Osteoblast (primary cell): Measurements from ENCODE around the gene HJURP. TPM values are rescaled to one million over a fixed set of nuclear protein-coding genes. Genes with fewer than 3 reads are reported as not detected.

Experiments used
- DNase-seq: peaks from one replicate; pipeline ENCODE4 v3.0.0; 2011; ENCODE audit warnings: low spot score, mixed read lengths; ENCODE audit not compliant: insufficient read length; ENCODE audit errors: missing footprints
- H2AFZ ChIP-seq: 2 replicates; pipeline ENCODE4 v1.6.0; 2011; ENCODE audit warnings: mild to moderate bottlenecking, low read length
- H3K27ac ChIP-seq: 2 replicates; pipeline ENCODE4 v1.5.1; 2011; ENCODE audit warnings: mild to moderate bottlenecking, low read depth, low read length, moderate library complexity
- H3K27me3 ChIP-seq: 2 replicates; pipeline ENCODE4 v1.6.0; 2012; ENCODE audit warnings: mild to moderate bottlenecking, control low read depth, inconsistent platforms, low read length, moderate library complexity; ENCODE audit not compliant: insufficient read depth
- H3K36me3 ChIP-seq: 2 replicates; pipeline ENCODE4 v1.5.1; 2011; ENCODE audit warnings: mild to moderate bottlenecking, low read length, control low read depth, moderate library complexity; ENCODE audit not compliant: insufficient read depth
- H3K4me1 ChIP-seq: 2 replicates; pipeline ENCODE4 v1.5.1; 2011; ENCODE audit warnings: mild to moderate bottlenecking, low read length, control low read depth, moderate library complexity; ENCODE audit not compliant: insufficient read depth
- H3K4me2 ChIP-seq: 2 replicates; pipeline ENCODE4 v1.6.0; 2011; ENCODE audit warnings: mild to moderate bottlenecking, low read length; ENCODE audit not compliant: insufficient read depth
- H3K4me3 ChIP-seq: fragments of 200-600 bp; sonication (generic); 3 replicates; pipeline ENCODE4 v1.5.1; 2012; ENCODE audit warnings: mild to moderate bottlenecking, low read length, inconsistent platforms; ENCODE audit not compliant: insufficient read depth
- H3K79me2 ChIP-seq: 2 replicates; pipeline ENCODE4 v1.6.0; 2012; ENCODE audit warnings: mild to moderate bottlenecking, low read length, control low read depth, inconsistent platforms; ENCODE audit not compliant: insufficient read depth
- H3K9me3 ChIP-seq: 2 replicates; pipeline ENCODE4 v1.5.1; 2011; ENCODE audit warnings: low read depth, low read length, control low read depth
- H4K20me1 ChIP-seq: 2 replicates; pipeline ENCODE4 v1.6.0; 2012; ENCODE audit warnings: mild to moderate bottlenecking, low read length, control low read depth; ENCODE audit not compliant: insufficient read depth
- CTCF ChIP-seq: IDR thresholded peaks from 2 replicates; pipeline ENCODE4 v1.5.1; 2011; ENCODE audit warnings: mild to moderate bottlenecking, low read depth, low read length, moderate library complexity; ENCODE audit errors: extremely low read depth
- total RNA-seq: library from RNA; depleted of rRNA; stranded (reverse); fragments of >200 nt; gene quantifications from 2 replicates; pipeline ENCODE4 v1.2.3, GENCODE V29; 2012

HJURP gene
- total RNA-seq, 1 donor = 2.9 TPM

DNA sequence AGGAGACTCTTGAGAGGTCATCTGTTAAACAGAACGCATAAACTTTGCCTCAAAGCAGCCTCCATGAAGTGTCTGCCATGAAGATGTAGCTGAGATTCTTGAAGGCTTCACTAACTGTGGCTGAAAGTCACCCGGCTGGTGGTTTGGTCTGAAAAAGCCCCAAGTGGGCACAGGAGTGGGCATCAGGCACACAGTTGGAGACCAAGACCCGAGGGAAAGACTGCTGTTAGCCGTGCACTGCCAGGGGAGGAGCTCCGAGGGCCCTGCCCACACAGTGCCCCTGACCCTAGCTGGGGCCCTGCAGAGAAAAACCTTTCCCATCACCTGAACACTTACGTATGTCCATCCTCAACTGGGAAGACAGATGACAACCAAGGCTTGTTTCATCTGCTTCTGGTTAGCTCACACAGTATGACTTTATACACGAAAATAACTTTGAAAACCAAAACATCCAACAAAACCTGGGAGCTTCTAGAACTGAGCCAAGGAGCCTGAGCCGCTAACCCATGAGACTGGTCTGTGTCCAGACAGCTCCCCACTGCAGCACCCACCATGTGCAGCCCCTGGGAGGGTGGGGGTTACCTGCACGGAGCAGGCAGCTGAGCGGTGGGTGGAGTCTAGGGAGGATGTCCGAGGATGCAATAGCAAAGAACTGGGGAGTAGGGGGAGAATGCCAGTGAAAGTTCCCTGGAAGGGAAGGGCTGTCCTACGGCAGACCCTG lies 15.4 kb downstream of the HJURP start:
- H4K20me1 ChIP-seq = peaks cover 4% of the 10 kb centered on the region
- DNase-seq = peak; percentile 50
- peak overlapping the region; percentile 35 for H2AFZ ChIP-seq
- peaks cover 63% of the 10 kb centered on the region for H3K36me3 ChIP-seq
- no peak overlapping the region for H3K4me2 ChIP-seq
- H3K27me3 ChIP-seq = no peaks in the 10 kb centered on the region
- no peak overlapping the region for H3K4me3 ChIP-seq
- no peak for TF ChIP-seq CTCF
- H3K4me1 ChIP-seq = no peaks in the 10 kb centered on the region
- peaks cover 77% of the 10 kb centered on the region for H3K79me2 ChIP-seq
- no peaks in the 10 kb centered on the region for H3K9me3 ChIP-seq
- H3K27ac ChIP-seq = no peak overlapping the region

GRCh38 chr2:233838251-233838650 lies 16.1 kb downstream of the HJURP start:
- TF ChIP-seq CTCF = no peak
- H2AFZ ChIP-seq = peak overlapping the region; percentile 35
- H3K79me2 ChIP-seq = peaks cover 71% of the 10 kb centered on the region
- no peak overlapping the region for H3K27ac ChIP-seq
- no peak for DNase-seq
- H3K4me2 ChIP-seq = no peak overlapping the region
- no peaks in the 10 kb centered on the region for H3K27me3 ChIP-seq
- H3K4me1 ChIP-seq = no peaks in the 10 kb centered on the region
- peaks cover 4% of the 10 kb centered on the region for H4K20me1 ChIP-seq
- H3K4me3 ChIP-seq = no peak overlapping the region
- no peaks in the 10 kb centered on the region for H3K9me3 ChIP-seq
- peaks cover 57% of the 10 kb centered on the region for H3K36me3 ChIP-seq

DNA sequence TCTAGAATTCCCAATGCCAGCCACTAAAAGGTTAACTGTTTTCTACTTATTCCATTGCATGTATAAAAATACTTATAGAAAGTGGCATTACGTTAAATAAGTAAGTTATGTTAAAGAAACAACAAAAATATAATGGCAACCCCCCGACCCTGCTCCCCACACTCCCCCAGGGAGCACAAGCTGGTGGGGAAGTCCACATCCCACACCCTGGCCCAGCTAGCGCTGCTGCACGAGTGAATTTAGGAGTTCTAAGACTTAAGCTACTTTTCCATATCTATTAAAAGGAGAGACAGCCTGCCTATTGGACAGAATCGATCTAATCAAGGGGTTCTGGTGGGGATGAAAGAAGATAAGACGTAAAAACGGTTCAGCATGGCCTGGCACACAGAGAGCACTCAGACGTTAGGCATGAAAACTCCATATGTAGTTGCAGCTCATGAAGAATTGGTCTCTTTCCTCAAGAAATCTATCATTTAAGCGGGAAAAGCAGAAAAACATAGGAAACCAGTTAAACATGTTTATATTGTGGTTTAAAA lies 16.6 kb downstream of the HJURP start:
- H3K27me3 ChIP-seq = no peaks in the 10 kb centered on the region
- no peaks in the 10 kb centered on the region for H3K9me3 ChIP-seq
- no peak overlapping the region for H3K27ac ChIP-seq
- H3K4me2 ChIP-seq = no peak overlapping the region
- H3K4me1 ChIP-seq = no peaks in the 10 kb centered on the region
- H3K4me3 ChIP-seq = no peak overlapping the region
- peaks cover 4% of the 10 kb centered on the region for H4K20me1 ChIP-seq
- peak overlapping the region; percentile 13 for H2AFZ ChIP-seq
- DNase-seq = peak; percentile 38
- H3K79me2 ChIP-seq = peaks cover 67% of the 10 kb centered on the region
- peaks cover 52% of the 10 kb centered on the region for H3K36me3 ChIP-seq
- no peak for TF ChIP-seq CTCF

DNA sequence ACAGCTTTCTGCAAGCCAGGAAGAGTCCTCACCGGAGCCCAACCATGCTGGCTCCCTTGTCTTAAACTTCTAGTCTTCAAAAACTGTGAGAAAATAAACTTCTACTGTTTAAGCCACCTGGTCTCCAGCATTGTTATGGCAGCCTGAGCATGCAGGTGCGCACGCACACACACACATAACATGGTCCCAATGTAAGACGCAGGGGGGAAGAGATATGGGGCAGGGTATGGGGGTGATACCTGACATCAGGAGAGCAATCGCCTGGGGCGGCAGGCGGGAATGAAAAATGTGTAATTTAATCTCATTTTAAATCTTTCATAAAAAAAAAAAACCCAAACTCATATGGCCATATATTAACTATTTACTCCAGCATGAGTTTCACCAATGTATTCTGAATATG lies 18.0 kb downstream of the HJURP start:
- DNase-seq = peak; percentile 10
- Histone ChIP-seq H3K27ac (no peak overlapping the region), H3K9me3 (no peaks in the 10 kb centered on the region), H3K36me3 (peaks cover 39% of the 10 kb centered on the region), H3K4me1 (peaks cover 4% of the 10 kb centered on the region), H3K4me2 (no peak overlapping the region), H3K27me3 (no peaks in the 10 kb centered on the region), H3K79me2 (peaks cover 55% of the 10 kb centered on the region), H2AFZ (no peak overlapping the region), H4K20me1 (peaks cover 4% of the 10 kb centered on the region), H3K4me3 (no peak overlapping the region)
- TF ChIP-seq CTCF = no peak
